HG03439 (cell line): ENCODE data around the gene ATP5ME.
"Not testable (repeated sequence)": the region's sequence is repeated elsewhere in the genome, so short reads cannot be mapped to it uniquely, and the experiment has no call there.

ENCODE experiments used
- ATAC-seq: cut with Tn5 transposase; IDR thresholded peaks from one replicate; pipeline ENCODE4 v1.9.1; 2021; ENCODE audit warnings: mild to moderate bottlenecking, moderate library complexity; ENCODE audit not compliant: unreplicated experiment

Gene ATP5ME

DNA sequence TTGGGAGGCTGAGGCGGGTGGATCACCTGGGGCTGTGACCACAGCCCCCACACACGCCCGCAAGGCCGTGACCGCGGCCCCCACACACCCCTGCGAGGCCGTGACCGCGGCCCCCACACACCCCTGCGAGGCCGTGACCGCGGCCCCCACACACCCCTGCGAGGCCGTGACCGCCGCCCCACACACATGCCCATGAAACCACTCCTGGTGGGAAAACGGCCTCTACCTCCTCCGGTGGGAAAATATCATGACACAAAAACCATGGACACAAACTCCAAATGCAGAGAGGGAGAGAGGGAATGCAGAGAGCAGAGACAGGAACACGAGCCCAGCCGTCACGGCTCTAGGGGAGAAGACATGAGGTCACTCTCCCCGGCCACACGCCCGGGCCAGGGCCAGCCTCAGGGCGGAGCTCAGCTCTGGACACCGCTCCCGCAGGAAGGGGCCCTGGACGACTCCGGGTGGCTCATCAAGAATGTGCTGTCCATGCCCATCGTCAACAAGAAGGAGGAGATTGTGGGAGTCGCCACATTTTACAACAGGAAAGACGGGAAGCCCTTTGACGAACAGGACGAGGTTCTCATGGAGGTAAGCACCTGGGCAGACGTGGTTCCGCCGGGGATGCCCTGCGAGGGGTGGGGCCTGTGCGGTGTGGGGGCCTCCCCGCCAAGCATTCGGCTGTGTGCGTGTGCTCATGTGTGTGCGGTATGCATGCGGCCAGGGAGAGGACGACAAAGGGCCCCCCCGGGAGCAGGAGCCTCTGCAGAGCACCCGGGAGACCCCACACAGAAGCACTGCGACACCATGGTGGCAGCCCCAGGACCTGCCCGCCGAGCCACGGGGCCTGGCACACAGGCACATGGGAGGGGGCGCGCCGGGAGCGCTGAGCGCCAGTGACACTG lies 17.4 kb downstream of the ATP5ME start:
- ATAC-seq = no peak

DNA sequence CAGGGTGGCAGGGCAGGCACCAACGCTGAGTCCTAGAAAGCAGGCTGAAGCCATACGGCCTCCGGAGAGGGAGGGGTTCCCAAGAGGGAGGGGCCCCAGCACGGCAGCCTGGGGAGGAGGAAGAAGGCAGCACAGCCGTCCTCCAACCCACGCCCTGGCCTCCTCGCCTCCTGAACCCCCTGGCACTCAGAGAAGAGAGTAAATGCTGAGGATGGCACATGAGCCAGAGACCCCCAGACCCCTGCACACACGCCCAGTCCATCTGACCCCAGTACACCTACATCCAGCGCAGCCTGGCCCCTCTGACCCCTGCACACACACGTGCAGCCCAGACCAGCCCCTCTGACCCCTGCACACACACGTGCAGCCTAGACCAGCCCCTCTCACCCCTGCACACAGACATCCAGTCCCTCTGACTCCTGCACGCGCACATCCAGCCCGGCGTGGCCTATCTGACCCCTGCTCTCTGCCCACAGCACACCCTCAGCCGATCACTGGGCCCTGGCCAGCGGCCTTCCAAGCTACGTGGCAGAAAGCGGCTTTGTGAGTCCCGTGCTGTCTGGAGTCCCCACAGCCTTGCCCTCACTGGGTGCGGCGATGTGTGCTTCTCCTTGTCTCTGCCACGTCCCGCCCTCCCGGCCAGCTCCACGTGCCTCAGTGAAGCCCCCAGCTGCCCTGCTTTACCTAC lies 18.5 kb downstream of the ATP5ME start:
- no peak for ATAC-seq

GRCh38 chr4:654871-655463 lies 19.1 kb downstream of the ATP5ME start:
- no peak for ATAC-seq

DNA sequence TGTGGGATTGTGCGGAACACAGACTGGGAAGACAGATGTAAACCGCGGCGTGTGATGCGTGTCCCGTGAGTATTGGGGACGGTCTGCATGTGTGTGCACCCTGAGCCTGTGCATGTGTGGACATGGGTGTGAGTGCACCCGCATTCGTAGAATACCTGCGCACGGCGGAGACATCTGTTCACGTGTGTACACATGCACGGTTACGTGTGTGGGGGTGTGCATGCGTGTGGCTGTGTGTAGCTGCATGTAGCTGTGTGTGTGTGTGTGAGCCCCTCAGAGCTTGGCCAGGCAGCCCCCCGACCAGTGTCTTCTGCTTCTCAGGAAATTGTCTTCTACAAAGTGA lies 19.6 kb downstream of the ATP5ME start:
- no peak for ATAC-seq

DNA sequence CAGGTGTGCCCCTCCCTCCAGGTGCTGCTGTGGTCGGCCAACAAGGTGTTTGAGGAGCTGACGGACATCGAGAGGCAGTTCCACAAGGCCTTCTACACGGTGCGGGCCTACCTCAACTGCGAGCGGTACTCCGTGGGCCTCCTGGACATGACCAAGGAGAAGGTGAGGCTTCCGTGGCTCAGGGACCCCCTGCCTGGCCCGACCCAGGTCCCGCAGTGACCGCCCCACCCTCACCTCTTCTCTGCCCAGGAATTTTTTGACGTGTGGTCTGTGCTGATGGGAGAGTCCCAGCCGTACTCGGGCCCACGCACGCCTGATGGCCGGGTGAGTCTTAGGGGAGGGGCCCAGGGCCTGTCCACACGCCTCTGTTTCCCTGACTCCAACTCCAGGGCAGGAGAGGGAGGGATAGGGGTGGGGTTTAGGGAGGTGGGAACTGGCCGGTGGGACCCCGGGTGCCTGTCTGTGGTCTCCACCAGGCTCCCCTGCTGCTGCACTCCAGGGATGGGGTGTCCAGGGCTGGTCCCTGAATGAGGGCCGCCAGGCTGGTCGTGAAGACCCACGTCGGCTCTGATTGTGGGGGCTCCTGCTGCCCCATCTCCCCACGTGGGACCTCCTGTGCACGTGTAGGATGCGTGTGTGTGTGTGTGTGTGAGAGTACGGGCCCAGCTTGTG lies 20.1 kb downstream of the ATP5ME start:
- no peak for ATAC-seq

DNA sequence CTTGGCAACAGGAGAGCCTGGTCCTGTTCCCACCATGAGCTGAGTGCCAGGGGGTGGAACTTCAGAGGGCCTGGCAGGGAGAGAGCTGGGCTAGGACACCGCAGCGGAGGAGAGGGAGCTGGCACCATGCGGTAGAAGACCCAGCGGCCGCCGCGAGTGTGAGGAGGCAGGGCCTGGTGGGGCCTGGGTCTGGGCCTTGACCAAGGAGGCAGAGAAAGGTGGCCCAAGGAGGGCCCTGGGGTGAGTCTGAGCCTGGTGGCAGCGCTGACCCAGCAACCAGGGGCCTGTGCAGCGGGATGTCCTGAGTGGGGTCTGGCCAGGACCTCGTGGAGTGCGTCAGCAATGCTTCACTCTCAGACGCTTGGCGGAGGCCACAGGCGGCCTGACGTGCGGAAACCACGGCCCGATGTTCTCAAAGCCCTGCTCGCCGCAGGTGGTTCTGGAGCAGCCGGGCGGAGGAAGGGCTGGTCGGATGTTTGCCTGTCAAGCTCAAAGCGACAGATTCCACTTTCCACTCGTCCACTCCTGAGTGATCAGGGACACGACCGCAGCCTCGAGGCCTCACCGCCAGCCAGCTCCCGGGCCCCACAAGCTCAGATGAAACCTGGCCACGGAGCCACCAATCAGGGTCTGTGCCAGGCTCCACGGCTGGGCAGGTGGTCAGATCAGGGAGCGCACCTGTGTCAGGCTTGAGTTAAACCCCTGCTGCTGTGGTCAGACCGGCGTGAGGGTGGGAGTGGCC lies 20.8 kb downstream of the ATP5ME start:
- ATAC-seq = no peak

- no peak for ATAC-seq
Observed at GRCh38 chr4:651884-652642, 22.0 kb downstream of the ATP5ME start.

- no peak for ATAC-seq
Observed at GRCh38 chr4:650951-651883, 22.9 kb downstream of the ATP5ME start.

GRCh38 chr4:650461-650860 lies 23.6 kb downstream of the ATP5ME start:
- no peak for ATAC-seq

GRCh38 chr4:649751-650310 lies 24.2 kb downstream of the ATP5ME start:
- ATAC-seq = no peak

DNA sequence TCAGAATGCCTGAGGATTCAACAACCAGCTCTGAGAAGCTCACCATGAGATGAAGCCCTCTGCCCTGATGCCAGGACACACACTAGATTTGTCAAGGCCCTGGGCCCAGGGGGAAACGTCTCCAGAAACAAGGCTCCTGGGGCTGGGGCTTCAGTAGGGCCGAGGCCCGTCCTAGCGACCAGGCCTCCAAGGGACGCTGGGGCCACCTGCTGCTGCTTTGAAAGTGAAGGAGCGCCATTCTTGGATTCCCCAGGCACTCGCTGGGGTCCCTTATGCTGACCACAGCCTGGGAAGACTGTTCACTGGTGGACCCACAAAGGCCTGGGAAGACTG lies 24.8 kb downstream of the ATP5ME start:
- no peak for ATAC-seq

DNA sequence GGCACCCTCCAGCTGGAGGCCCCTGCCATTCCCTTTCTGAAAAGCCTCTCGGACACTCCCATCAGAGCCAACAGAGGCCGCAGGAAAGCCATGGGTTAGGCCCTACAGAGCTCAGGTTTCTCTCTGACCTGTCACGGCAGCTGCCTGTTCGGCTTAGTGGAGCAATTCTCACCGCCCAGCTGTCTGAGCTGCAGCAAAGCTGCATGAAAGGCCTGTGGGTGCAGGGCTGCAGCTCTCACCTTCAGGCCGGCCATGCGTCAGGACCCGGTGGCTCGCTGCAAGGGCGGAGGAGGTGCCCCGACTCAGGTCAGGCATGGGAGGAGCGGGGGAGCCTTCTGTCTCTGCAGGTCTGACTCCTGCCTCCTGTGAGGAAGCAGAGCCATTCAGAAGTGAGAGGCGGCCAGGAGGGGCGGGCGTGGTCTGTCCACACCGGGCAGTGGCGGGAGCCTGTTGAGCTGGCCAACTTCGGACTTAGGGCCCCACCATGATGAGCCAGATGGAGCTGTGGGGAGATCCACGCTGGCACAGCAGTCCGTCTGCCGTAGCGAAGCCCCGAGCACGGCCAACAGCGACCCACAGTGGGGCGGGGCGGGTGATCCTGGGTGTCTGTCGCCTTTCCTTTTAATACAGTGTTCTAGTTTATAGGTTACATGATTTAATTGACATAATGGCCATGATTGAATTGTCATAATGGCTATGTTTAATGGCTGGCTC lies 25.3 kb downstream of the ATP5ME start:
- ATAC-seq = no peak

- no peak for ATAC-seq
Observed at GRCh38 chr4:647481-647880, 26.6 kb downstream of the ATP5ME start.

GRCh38 chr4:646460-646859 lies 27.6 kb downstream of the ATP5ME start:
- no peak for ATAC-seq

GRCh38 chr4:642366-642765 lies 31.7 kb downstream of the ATP5ME start:
- not testable (repeated sequence) for ATAC-seq

- no peak for ATAC-seq
Observed at GRCh38 chr4:637536-638280, 36.4 kb downstream of the ATP5ME start.

DNA sequence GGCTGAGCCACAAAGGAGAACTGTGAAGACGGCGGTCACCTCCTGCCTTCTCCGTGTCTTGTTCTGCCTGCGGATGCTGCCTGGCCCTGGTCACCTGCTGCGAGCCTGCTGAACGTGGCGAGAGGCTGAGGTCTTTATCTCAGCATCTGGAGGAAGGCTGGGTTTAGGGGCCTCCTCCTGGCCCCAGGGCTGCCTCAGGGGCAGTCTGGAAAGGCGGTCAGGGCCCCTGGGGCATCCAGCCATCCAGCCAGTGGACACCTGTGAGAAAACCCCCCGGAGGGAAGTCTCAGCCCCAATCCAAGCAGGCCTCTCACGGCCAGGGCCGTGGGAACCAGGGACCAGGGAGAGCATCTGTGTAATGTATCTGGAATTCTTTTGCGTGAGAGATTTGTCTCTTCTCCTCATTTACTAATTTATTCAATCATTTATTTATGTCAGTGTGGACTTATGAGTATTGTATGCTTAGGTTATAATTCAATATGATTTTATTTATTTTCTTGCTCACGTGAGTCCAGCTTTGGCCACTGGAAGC lies 37.4 kb downstream of the ATP5ME start:
- ATAC-seq = no peak
